M059J (cell line): Measurements from ENCODE around the gene ITGBL1. TPM values are rescaled to one million over a fixed set of nuclear protein-coding genes. Genes with fewer than 3 reads are reported as not detected.

Source experiments
- DNase-seq: peaks from one replicate; pipeline ENCODE4 v3.0.0-alpha.2; 2012; ENCODE audit warnings: low read depth
- total RNA-seq: library from RNA; depleted of rRNA; stranded (reverse); fragments of >200 nt; shearing (Covaris generic); gene quantifications from 2 replicates; pipeline ENCODE4 v1.2.3, GENCODE V29; 2014; rRNA removed

The ITGBL1 gene
- total RNA-seq, 1 experiment from 2014 or later = 21.4 TPM

DNA sequence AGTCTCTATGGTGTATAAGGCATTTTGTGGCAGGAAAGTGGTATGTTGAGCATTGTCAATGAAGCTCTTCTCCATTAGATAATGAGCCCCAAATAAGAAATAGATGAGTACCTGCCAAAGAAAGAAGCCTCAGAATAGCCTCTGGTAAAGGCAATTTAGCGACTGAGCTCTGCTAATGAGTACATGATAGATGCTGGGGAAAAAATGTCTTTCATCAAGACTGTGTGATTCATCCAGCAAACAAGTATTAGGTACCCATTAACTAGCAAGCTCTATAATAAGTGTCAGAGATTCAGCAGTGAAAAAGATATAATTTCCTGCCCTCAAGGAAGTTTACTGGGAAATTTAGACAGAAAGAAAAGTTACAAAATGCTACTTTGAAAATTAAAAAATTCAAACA, 294.6 kb downstream of the ITGBL1 start:
- no peak for DNase-seq

- no peak for DNase-seq
Measured at GRCh38 chr13:101749584-101749983, 297.1 kb downstream of the ITGBL1 start.

DNA sequence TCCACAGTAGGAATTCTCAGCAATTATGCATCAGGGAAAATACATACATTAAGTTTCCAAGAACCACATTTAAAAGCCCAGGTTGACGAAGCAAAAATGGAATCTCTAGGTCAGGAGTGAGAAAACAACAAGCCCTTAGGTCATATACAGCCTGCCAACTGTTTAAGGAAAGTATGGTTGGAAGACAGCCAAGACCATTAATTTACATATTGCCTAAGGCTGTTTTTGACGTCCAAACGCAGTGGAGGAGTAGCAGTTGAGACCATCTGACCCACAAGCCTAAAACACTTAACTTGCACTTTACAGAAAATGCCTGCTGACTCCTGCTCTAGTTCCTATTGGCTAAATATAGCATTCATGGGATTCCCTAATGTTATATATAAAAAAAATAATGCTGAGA, 299.0 kb downstream of the ITGBL1 start:
- peak; percentile 84 for DNase-seq

GRCh38 chr13:101752432-101752831, 300.0 kb downstream of the ITGBL1 start:
- no peak for DNase-seq

DNA sequence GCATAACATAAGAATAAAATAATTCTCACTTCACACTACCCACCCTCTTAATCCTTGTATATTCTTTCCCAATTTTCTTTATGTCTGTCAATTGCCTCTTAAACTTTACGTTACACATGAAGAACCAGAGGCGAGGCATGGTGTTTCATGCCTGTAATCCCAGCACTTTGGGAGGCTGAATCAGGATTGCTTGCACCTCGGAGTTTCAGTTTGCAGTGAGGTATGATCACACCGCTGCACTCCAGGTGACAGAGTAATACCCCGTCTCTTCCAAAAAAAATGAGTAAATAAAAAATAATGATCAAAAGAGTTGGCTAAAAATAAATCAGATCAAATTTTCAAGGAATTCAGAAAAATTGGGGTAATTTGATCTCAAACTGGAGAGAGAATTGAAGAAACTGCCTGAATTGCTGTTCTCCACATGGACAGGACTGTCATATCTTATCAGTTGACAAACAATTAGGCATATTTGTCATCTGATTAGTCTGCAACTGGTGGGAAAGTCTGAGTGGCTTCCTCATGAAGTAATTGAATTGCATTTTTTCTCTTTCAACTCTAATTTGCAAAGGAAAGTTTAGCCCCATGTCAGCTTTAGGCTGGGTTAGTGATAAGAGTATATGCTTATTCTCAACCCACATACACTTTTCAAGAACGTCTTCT, 302.9 kb downstream of the ITGBL1 start:
- no peak for DNase-seq

DNA sequence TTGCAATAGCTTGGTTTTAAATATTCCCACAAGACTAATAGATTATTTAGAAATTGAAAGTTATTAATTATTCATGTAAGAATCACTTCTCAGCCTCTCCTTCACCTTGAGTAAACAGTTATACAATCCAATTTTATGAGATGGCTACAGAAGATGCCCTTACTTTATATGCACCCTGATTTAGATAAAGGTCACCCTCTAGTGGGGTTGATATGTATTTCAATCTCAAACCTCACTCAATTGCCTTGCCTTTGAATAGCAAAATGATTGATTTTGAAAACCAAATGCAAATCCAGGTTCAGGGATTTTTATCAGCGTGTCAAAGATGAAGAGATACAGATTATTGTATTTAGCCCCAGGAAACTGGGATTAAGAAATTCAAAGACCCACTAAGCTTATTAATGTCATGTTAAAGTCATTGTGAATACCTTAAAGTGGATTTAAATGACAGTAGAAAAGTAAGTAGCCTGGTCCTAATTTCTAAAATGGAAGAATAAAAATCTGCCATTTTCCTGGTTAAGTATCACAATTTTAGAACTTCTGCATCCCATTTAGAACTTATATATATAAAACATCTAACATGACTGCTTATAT, 305.1 kb downstream of the ITGBL1 start:
- DNase-seq = peak; percentile 42

- peak; percentile 5 for DNase-seq
Measured at GRCh38 chr13:101763191-101763590, 310.7 kb downstream of the ITGBL1 start.

Other genes starting within 250 kb of the ITGBL1 start
- 0.17 and 1.4 TPM in 2 replicates for gene NALCN, start 36.2 kb upstream of the ITGBL1 start, total RNA-seq